PFSK-1 (cell line): Measurements from ENCODE around the gene CLCN2.

Source experiments
- FOXP2 ChIP-seq: optimal IDR thresholded peaks from 2 replicates; pipeline ENCODE3; 2011; ENCODE audit warnings: borderline replicate concordance, control low read depth, inconsistent platforms; ENCODE audit not compliant: insufficient read depth; ENCODE audit errors: extremely low read length, extremely low read depth
- POLR2AphosphoS5 ChIP-seq: IDR thresholded peaks from 2 replicates; pipeline ENCODE4 v1.6.1; 2012; ENCODE audit warnings: low read depth, mild to moderate bottlenecking, control low read depth, low read length, moderate library complexity
- SIN3A ChIP-seq: IDR thresholded peaks from 2 replicates; pipeline ENCODE4 v1.6.1; 2012; ENCODE audit warnings: mild to moderate bottlenecking, low read length, moderate library complexity, borderline replicate concordance; ENCODE audit not compliant: insufficient read depth
- TAF1 ChIP-seq: IDR thresholded peaks from 2 replicates; pipeline ENCODE4 v1.6.1; 2012; ENCODE audit warnings: low read length, control low read depth, borderline replicate concordance; ENCODE audit not compliant: insufficient read depth
- TF ChIP-seq, protein P1 (sequence below), 2 experiments: IDR thresholded peaks; 2 replicates each; pipeline versions ENCODE4 v1.6.1 to v1.8.0; 2011 to 2012; ENCODE audit warnings: low read depth in 2 of 2, low read length in 2 of 2, control low read depth in 1 of 2, inconsistent platforms in 1 of 2, mild to moderate bottlenecking in 1 of 2, moderate library complexity in 1 of 2; ENCODE audit not compliant: insufficient read depth in 1 of 2

Gene CLCN2

GRCh38 chr3:184327171-184327570 is 34.2 kb downstream of the CLCN2 start:
- TF ChIP-seq, protein P1, sequence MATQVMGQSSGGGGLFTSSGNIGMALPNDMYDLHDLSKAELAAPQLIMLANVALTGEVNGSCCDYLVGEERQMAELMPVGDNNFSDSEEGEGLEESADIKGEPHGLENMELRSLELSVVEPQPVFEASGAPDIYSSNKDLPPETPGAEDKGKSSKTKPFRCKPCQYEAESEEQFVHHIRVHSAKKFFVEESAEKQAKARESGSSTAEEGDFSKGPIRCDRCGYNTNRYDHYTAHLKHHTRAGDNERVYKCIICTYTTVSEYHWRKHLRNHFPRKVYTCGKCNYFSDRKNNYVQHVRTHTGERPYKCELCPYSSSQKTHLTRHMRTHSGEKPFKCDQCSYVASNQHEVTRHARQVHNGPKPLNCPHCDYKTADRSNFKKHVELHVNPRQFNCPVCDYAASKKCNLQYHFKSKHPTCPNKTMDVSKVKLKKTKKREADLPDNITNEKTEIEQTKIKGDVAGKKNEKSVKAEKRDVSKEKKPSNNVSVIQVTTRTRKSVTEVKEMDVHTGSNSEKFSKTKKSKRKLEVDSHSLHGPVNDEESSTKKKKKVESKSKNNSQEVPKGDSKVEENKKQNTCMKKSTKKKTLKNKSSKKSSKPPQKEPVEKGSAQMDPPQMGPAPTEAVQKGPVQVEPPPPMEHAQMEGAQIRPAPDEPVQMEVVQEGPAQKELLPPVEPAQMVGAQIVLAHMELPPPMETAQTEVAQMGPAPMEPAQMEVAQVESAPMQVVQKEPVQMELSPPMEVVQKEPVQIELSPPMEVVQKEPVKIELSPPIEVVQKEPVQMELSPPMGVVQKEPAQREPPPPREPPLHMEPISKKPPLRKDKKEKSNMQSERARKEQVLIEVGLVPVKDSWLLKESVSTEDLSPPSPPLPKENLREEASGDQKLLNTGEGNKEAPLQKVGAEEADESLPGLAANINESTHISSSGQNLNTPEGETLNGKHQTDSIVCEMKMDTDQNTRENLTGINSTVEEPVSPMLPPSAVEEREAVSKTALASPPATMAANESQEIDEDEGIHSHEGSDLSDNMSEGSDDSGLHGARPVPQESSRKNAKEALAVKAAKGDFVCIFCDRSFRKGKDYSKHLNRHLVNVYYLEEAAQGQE (IDR thresholded peaks at IDR 0.05; ENCODE audit: insufficient read depth in 1 of 2, low read depth in 2 of 2, low read length in 2 of 2) = no peak
- TF ChIP-seq FOXP2 (no peak), SIN3A (no peak), TAF1 (no peak), POLR2AphosphoS5 (no peak)

DNA sequence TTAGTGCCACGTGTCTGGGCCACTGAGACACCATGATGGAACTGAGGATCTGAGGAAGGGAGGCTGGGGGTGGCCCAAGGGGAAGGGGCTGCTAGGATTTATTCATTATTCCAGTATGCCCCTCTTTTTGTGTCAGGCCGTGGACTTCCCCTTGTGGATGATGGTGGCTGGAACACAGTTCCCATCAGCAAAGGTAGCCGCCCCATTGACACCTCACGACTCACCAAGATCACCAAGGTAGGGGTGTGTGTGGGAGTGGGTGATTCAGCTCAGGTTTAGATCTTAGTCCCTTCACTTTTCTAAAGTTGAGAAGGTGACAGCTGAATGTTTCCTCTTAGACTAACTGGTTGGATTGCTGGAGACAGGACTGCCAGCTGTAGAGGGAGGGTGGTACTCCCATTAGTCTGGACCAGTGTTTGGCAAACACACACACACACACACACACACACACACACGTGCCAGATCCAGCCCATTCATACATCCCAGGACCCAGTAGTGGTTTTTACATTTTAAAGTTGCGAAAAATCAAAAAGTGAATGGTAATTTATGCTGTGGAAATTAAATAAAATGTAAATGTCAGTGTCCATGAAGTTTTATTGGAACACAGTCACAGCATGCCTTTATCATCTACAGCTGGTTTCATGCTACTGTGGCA is 35.6 kb downstream of the CLCN2 start:
- TF ChIP-seq POLR2AphosphoS5 = no peak
- TF ChIP-seq, protein P1 (IDR thresholded peaks at IDR 0.05; ENCODE audit: insufficient read depth in 1 of 2, low read depth in 2 of 2, low read length in 2 of 2) = no peak

- TF ChIP-seq FOXP2 (no peak), SIN3A (no peak), POLR2AphosphoS5 (no peak), TAF1 (no peak)
- TF ChIP-seq, protein P1 (IDR thresholded peaks at IDR 0.05; ENCODE audit: insufficient read depth in 1 of 2, low read depth in 2 of 2, low read length in 2 of 2) = no peak
Observed at GRCh38 chr3:184325269-184325668, 36.1 kb downstream of the CLCN2 start.

GRCh38 chr3:184323696-184324095 is 37.7 kb downstream of the CLCN2 start:
- TF ChIP-seq FOXP2 (no peak), POLR2AphosphoS5 (no peak), TAF1 (no peak), SIN3A (no peak)
- TF ChIP-seq, protein P1 (IDR thresholded peaks at IDR 0.05; ENCODE audit: insufficient read depth in 1 of 2, low read depth in 2 of 2, low read length in 2 of 2) = no peak
